ENCODE results near the gene CHST7. TPM values are rescaled to one million over a fixed set of nuclear protein-coding genes. Genes with fewer than 3 reads are reported as not detected.

CHST7 gene
- total and polyA plus RNA-seq, 8 donors = 3.8 to 7.3 (median 5.1) TPM

GRCh38 chrX:46580613-46581012 lies 7.0 kb downstream of the CHST7 start:
- H3K36me3 ChIP-seq = no peaks in the 10 kb centered on the region
- H3K9me3 ChIP-seq = no peaks in the 10 kb centered on the region
- no peak overlapping the region for H3K27ac ChIP-seq
- no peak for TF ChIP-seq CTCF (IDR thresholded peaks at IDR 0.05)
- DNase-seq (no peak), ATAC-seq (no peak)
- H3K4me3 ChIP-seq = no peak overlapping the region
- H3K4me1 ChIP-seq = peaks cover 0 to 16% of the 10 kb centered on the region in 2 donors
- no peaks in the 10 kb centered on the region for H3K27me3 ChIP-seq
- intact Hi-C loops (cut with DNase I) = no loop called here

DNA sequence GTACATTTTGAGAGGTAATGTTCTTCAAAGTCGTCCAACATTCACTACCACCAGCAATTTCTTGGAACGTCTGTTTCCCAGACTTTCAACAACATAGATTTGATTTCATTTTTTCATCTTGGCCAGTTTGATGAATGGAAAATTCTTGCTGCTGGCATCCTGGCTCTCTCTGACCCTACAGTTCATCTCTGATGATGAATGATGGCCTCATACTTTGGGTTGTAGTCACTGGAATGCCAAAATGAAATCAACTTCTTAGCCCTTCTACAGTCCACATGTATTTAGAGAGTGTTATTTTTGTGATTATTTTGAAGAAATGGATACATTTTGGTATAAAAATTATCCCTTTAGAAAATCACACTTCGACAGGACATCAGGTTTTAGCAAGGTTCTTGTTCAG lies 8.8 kb downstream of the CHST7 start:
- DNase-seq (no peak), ATAC-seq (no peak)
- Histone ChIP-seq H3K4me3 (no peak overlapping the region), H3K9me3 (no peaks in the 10 kb centered on the region), H3K27ac (no peak overlapping the region), H3K36me3 (no peaks in the 10 kb centered on the region), H3K4me1 (peaks cover 0 to 7% of the 10 kb centered on the region in 2 donors), H3K27me3 (no peaks in the 10 kb centered on the region)
- intact Hi-C loops (cut with DNase I) = no loop called here
- no peak for TF ChIP-seq CTCF (IDR thresholded peaks at IDR 0.05)

DNA sequence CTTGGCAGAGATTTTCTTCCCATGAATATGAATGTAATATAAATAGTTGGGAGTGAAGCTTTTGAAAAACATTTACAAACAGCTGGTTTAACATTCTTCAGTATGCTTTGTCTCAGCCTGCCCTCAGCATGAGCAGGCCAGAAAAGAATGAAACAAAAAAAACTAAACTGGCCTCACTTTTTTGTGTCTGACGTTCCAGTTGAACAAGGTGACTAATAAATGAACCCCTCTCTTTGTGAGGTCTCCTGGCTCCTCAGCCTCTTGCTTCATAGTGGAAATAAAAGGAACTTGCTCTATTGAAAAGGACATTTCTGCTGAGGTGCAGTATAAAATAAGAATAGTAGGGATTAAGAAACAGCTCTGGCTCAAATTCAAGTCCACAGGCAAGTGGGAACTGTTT lies 9.4 kb downstream of the CHST7 start:
- H3K27me3 ChIP-seq = no peaks in the 10 kb centered on the region
- H3K4me1 ChIP-seq = peaks cover 0 to 8% of the 10 kb centered on the region in 2 donors
- no peaks in the 10 kb centered on the region for H3K36me3 ChIP-seq
- no peaks in the 10 kb centered on the region for H3K9me3 ChIP-seq
- peak; percentile 44 for ATAC-seq
- intact Hi-C loops (cut with DNase I) = no loop called here
- no peak overlapping the region for H3K4me3 ChIP-seq
- TF ChIP-seq CTCF (IDR thresholded peaks at IDR 0.05) = no peak
- peak overlapping the region in 1 of 2 donors; percentile 5 for H3K27ac ChIP-seq
- peak in 1 of 4 donors; percentile 29 for DNase-seq

- peak in 2 of 4 donors; percentile 30 to 44 for DNase-seq
- Histone ChIP-seq H3K36me3 (no peaks in the 10 kb centered on the region), H3K4me3 (no peak overlapping the region), H3K4me1 (peaks cover 0 to 17% of the 10 kb centered on the region in 2 donors), H3K9me3 (no peaks in the 10 kb centered on the region), H3K27me3 (no peaks in the 10 kb centered on the region), H3K27ac (no peak overlapping the region)
- no peak for TF ChIP-seq CTCF (IDR thresholded peaks at IDR 0.05)
- intact Hi-C loops (cut with DNase I) = no loop called here
- no peak for ATAC-seq
Observed at GRCh38 chrX:46584736-46585135, 11.2 kb downstream of the CHST7 start.

- no peak for TF ChIP-seq CTCF (IDR thresholded peaks at IDR 0.05)
- H3K4me1 ChIP-seq = peaks cover 0 to 17% of the 10 kb centered on the region in 2 donors
- peak overlapping the region in 1 of 2 donors; percentile 14 for H3K27ac ChIP-seq
- H3K9me3 ChIP-seq = no peaks in the 10 kb centered on the region
- no peak overlapping the region for H3K4me3 ChIP-seq
- DNase-seq (no peak), ATAC-seq (peak; percentile 35)
- intact Hi-C loops (cut with DNase I) = no loop called here
- H3K36me3 ChIP-seq = no peaks in the 10 kb centered on the region
- no peaks in the 10 kb centered on the region for H3K27me3 ChIP-seq
Observed at GRCh38 chrX:46587158-46587557, 13.6 kb downstream of the CHST7 start.
